B cell (primary cell): Measurements from ENCODE around the gene PCDHA11.

Experiments used
- EZH2 ChIP-seq: IDR thresholded peaks from 2 replicates; pipeline ENCODE4 v1.6.1; 2012; ENCODE audit warnings: borderline replicate concordance, low read depth, mild to moderate bottlenecking, moderate library complexity, low read length; ENCODE audit not compliant: insufficient read depth, poor library complexity, severe bottlenecking
- TF ChIP-seq, protein P1 (sequence below): fragments of 200-600 bp; IDR thresholded peaks from one replicate; pipeline ENCODE4 v1.8.0; 2022; ENCODE audit warnings: antibody characterized with exemption, mild to moderate bottlenecking

DNA sequence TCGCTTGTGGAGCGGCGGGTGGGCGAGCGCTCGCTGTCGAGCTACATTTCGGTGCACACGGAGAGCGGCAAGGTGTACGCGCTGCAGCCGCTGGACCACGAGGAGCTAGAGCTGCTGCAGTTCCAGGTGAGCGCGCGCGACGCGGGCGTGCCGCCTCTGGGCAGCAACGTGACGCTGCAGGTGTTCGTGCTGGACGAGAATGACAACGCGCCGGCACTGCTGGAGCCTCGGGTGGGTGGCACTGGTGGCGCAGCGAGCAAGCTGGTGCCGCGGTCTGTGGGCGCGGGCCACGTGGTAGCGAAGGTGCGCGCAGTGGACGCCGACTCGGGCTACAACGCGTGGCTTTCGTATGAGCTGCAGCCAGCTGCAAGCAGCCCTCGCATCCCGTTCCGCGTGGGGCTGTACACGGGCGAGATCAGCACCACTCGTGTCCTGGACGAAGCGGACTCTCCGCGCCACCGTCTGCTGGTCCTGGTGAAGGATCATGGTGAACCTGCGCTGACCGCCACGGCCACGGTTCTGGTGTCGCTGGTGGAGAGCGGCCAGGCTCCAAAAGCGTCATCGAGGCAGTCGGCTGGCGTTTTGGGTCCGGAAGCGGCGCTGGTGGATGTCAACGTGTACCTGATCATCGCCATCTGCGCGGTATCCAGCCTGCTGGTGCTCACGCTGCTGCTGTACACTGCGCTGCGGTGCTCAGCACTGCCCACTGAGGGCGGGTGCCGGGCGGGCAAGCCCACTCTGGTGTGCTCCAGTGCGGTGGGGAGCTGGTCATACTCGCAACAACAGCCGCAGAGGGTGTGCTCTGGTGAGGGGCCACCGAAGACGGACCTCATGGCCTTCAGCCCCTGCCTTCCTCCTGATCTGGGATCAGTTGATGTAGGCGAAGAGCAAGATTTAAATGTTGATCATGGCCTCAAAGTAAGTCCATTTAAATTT, 25.7 kb upstream of the PCDHA11 start:
- TF ChIP-seq, protein P1, sequence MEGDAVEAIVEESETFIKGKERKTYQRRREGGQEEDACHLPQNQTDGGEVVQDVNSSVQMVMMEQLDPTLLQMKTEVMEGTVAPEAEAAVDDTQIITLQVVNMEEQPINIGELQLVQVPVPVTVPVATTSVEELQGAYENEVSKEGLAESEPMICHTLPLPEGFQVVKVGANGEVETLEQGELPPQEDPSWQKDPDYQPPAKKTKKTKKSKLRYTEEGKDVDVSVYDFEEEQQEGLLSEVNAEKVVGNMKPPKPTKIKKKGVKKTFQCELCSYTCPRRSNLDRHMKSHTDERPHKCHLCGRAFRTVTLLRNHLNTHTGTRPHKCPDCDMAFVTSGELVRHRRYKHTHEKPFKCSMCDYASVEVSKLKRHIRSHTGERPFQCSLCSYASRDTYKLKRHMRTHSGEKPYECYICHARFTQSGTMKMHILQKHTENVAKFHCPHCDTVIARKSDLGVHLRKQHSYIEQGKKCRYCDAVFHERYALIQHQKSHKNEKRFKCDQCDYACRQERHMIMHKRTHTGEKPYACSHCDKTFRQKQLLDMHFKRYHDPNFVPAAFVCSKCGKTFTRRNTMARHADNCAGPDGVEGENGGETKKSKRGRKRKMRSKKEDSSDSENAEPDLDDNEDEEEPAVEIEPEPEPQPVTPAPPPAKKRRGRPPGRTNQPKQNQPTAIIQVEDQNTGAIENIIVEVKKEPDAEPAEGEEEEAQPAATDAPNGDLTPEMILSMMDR, result no peak
- TF ChIP-seq EZH2, result no peak
